Right lobe of liver (tissue), 6 donors: ENCODE measurements around the gene C1orf115. TPM values are rescaled to one million over a fixed set of nuclear protein-coding genes. Genes with fewer than 3 reads are reported as not detected.

Source experiments
- ATAC-seq, 4 donors: fragments of 200-7000 bp; cut with Tn5 transposase; one replicate each; pipeline ENCODE4 v1.9.1; 2020; ENCODE audit warnings: mild to moderate bottlenecking in 4 of 4, moderate library complexity in 4 of 4
- DNase-seq, 3 donors: peaks; one replicate each; pipeline ENCODE4 v3.0.0-alpha.2; 2020
- H3K27ac ChIP-seq, 3 donors: fragments of 200-600 bp; one replicate each; pipeline ENCODE4 v1.8.0; 2022
- H3K27me3 ChIP-seq, 2 donors: fragments of 200-600 bp; one replicate each; pipeline ENCODE4 v1.8.0; 2022
- H3K36me3 ChIP-seq, 4 donors: fragments of 200-600 bp; sonication (generic) in 1 of 4; one replicate each; pipeline versions ENCODE4 v1.5.1 to v1.8.0; 2017 to 2022; ENCODE audit warnings: control low read depth in 1 of 4
- H3K4me1 ChIP-seq, 4 donors: fragments of 200-600 bp; sonication (generic) in 1 of 4; one replicate each; pipeline versions ENCODE4 v1.5.1 to v1.8.0; 2017 to 2022; ENCODE audit warnings: control low read depth in 1 of 4
- H3K4me3 ChIP-seq, 3 donors: fragments of 200-600 bp; one replicate each; pipeline ENCODE4 v1.8.0; 2022
- H3K9me3 ChIP-seq, 4 donors: fragments of 200-600 bp; sonication (generic) in 1 of 4; one replicate each; pipeline versions ENCODE4 v1.5.1 to v1.8.0; 2017 to 2022; ENCODE audit warnings: control low read depth in 1 of 4
- POLR2A ChIP-seq: fragments of 450-650 bp; IDR thresholded peaks from one replicate; pipeline ENCODE4 v1.6.1; 2017; ENCODE audit warnings: antibody characterized with exemption, mild to moderate bottlenecking
- WGBS: methylation state at CpG from one replicate; pipeline ENCODE4 v1.1.6; 2018; ENCODE audit warnings: low coverage, low lambda C conversion rate; ENCODE audit not compliant: insufficient coverage; ENCODE audit errors: missing lambda C conversion rate; 5-methylcytosine and 5-hydroxymethylcytosine counted together
- intact Hi-C, 2 donors: fragments of 100-400 bp; cut with DNase I; formaldehyde crosslinking; loops; one replicate each; pipeline versions ENCODE4 v1.11.2 to v1.14.1; 2022
- total RNA-seq, 6 experiments: library from RNA; depleted of rRNA in 2 of 6; stranded (reverse); fragments of >200 nt in 2 of 6; fragmentation: NEBNext Ultra II Directional in 3 of 6; extraction: Animal tissue kit (Norgen Biotek cat#: 25700) in 3 of 6; gene quantifications; one replicate each; pipeline versions ENCODE4 v1.1.0 to v1.2.4, GENCODE V29; 2016 to 2023
- TF ChIP-seq, protein P1 (sequence below), 4 donors: fragments of 200-600 bp in 3 of 4; fragments of 450-650 bp in 1 of 4; IDR thresholded peaks; one replicate each; pipeline versions ENCODE4 v1.5.1 to v1.8.0; 2016 to 2022; ENCODE audit warnings: antibody characterized with exemption in 4 of 4, mild to moderate bottlenecking in 2 of 4
- donor health status: DM: no; HTN: yes; CAD: no.
- donor health status: DM: no; HTN: no; CAD: no.
- donor health status: DM: no; HTN: no; CAD: no.
- donor health status: DM: no; HTN: yes; CAD: no.
- donor health status: DM: no; HTN: yes; CAD: no.

The C1orf115 gene
- total RNA-seq, 6 experiments from 2014 or later = 45.2 to 65.9 (median 50.8) TPM

DNA sequence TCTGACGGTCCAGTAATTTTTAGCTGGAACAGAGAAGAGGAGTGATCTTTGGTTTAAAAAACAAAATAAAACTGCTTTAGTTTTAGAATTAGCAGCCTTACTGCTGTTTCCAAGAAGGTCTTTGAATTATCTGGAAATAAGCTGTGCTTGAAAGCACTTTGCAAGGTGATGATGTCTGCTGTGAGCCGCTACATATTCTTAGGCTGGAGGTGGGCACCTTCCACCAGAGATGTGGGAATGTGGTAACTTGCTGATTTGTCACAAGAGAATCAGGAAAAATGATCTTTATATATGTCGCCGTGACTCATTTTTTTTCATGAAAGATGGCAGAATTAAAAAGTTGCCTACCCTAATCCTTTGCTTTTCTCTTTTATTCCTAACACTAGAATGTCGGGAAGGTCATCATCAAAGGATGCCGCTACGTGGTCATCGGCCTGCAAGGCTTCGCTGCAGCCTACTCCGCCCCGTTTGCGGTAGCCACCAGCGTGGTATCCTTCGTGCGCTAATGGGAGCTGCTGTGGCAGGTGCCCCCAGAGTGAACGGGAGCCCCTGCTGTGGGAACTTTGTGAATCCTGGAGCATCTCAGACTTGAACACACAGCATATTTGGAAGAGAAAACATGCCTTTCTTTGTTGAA, 6.2 kb downstream of the C1orf115 start:
- peaks cover 0 to 16% (median 4%) of the 10 kb centered on the region in 4 donors for H3K36me3 ChIP-seq
- WGBS = 96% methylated on average over 12 of the region's 16 CpGs
- intact Hi-C loops = no loop called here
- H3K27ac ChIP-seq = no peak overlapping the region
- H3K4me3 ChIP-seq = no peak overlapping the region
- H3K9me3 ChIP-seq = no peaks in the 10 kb centered on the region
- DNase-seq = no peak
- ATAC-seq = no peak
- no peaks in the 10 kb centered on the region for H3K27me3 ChIP-seq
- H3K4me1 ChIP-seq = peaks cover 0 to 29% (median 8%) of the 10 kb centered on the region in 4 donors
- TF ChIP-seq, protein P1, sequence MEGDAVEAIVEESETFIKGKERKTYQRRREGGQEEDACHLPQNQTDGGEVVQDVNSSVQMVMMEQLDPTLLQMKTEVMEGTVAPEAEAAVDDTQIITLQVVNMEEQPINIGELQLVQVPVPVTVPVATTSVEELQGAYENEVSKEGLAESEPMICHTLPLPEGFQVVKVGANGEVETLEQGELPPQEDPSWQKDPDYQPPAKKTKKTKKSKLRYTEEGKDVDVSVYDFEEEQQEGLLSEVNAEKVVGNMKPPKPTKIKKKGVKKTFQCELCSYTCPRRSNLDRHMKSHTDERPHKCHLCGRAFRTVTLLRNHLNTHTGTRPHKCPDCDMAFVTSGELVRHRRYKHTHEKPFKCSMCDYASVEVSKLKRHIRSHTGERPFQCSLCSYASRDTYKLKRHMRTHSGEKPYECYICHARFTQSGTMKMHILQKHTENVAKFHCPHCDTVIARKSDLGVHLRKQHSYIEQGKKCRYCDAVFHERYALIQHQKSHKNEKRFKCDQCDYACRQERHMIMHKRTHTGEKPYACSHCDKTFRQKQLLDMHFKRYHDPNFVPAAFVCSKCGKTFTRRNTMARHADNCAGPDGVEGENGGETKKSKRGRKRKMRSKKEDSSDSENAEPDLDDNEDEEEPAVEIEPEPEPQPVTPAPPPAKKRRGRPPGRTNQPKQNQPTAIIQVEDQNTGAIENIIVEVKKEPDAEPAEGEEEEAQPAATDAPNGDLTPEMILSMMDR (IDR thresholded peaks at IDR 0.05) = no peak
- TF ChIP-seq POLR2A = no peak

DNA sequence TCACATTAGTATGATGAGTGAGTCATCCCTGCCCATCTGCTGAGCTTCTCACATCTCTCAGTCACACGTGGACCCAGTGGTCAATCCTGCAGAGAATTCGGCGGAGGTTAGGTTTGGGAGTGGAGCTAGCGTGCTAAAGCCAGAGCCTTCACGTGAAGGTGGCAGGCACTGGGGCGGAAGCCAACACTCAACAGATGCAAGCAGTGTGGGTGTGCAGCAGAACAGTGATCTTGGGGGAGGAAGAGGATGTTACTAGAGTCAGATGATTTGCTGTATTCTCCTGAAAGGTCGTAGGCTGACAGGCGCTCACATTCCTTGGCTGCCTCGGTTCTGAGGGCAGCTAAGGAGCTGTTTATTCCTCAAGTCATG, 6.7 kb downstream of the C1orf115 start:
- intact Hi-C loops = no loop called here
- no peaks in the 10 kb centered on the region for H3K9me3 ChIP-seq
- H3K27ac ChIP-seq = no peak overlapping the region
- WGBS = 73% methylated on average over 8 of the region's 9 CpGs
- peaks cover 0 to 16% (median 4%) of the 10 kb centered on the region in 4 donors for H3K36me3 ChIP-seq
- no peak for DNase-seq
- ATAC-seq = peak in 1 of 4 donors; percentile 43
- no peak for TF ChIP-seq POLR2A
- TF ChIP-seq, protein P1 (IDR thresholded peaks at IDR 0.05) = no peak
- no peaks in the 10 kb centered on the region for H3K27me3 ChIP-seq
- peaks cover 0 to 29% (median 8%) of the 10 kb centered on the region in 4 donors for H3K4me1 ChIP-seq
- no peak overlapping the region for H3K4me3 ChIP-seq

DNA sequence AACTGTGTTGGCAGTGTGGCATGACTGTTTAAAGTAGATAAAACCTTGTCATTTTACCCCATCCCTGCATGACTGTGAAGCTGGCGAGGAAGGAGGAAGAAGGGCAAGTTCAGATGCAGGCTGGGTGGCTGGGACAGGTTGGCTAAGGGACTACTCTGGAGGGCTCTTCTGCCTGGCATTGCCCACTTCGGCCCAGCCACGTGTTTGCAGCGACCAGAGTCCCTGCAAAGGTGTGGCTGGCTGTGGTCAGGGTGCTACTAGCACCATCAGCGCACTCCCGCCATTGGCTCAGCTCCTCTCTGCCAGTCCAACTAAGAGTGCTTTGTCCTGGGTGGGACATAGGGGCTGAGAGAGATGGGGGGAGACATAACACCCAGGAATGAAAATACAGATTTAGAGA, 7.2 kb downstream of the C1orf115 start:
- no peak for ATAC-seq
- Histone ChIP-seq H3K27ac (no peak overlapping the region), H3K4me3 (no peak overlapping the region), H3K36me3 (peaks cover 0 to 16% (median 4%) of the 10 kb centered on the region in 4 donors), H3K4me1 (peaks cover 0 to 27% (median 8%) of the 10 kb centered on the region in 4 donors), H3K9me3 (no peaks in the 10 kb centered on the region), H3K27me3 (no peaks in the 10 kb centered on the region)
- DNase-seq = no peak
- intact Hi-C loops = no loop called here
- WGBS = 90% methylated on average over 5 of the region's 6 CpGs
- TF ChIP-seq, protein P1 (IDR thresholded peaks at IDR 0.05) = no peak
- TF ChIP-seq POLR2A = no peak

DNA sequence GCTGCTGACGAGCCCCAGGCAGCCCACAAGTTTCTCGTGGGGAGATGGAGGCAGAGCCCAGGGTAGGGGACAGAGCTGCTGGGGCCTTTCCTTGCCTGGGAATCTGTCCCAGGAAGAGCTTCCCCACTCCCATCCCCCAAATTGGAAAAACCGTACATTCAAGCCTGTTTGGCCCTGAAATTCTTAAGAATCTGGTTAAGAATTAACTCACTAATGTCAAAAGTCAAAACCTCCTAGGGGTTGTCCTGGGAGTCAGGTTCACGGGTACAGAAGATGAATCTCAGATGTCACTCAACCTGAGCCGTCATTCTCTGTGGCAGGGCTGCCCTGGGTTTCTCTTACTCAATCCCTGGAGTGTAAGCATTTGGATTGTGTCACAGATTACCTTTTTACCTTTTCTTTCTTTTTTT, 8.4 kb downstream of the C1orf115 start:
- no peaks in the 10 kb centered on the region for H3K9me3 ChIP-seq
- peak overlapping the region in 2 of 3 donors; percentile 56 to 69 for H3K27ac ChIP-seq
- intact Hi-C loops = no loop called here
- no peak overlapping the region for H3K4me3 ChIP-seq
- peaks cover 0 to 27% (median 8%) of the 10 kb centered on the region in 4 donors for H3K4me1 ChIP-seq
- TF ChIP-seq POLR2A = no peak
- TF ChIP-seq, protein P1 (IDR thresholded peaks at IDR 0.05) = no peak
- no peak for DNase-seq
- no peaks in the 10 kb centered on the region for H3K27me3 ChIP-seq
- WGBS = 34% methylated on average over 5 of the region's 5 CpGs
- H3K36me3 ChIP-seq = peaks cover 0 to 16% (median 4%) of the 10 kb centered on the region in 4 donors
- peak; percentile 73 to 89 (median 78) for ATAC-seq
